WI38 (cell line): Measurements from ENCODE around the gene NOX3.

Experiments used
- H3K4me3 ChIP-seq: 2 replicates; pipeline ENCODE4 v1.5.1; 2011; ENCODE audit warnings: low read depth, mild to moderate bottlenecking, control low read depth, low read length
- TF ChIP-seq, protein P1 (sequence below): IDR thresholded peaks from 2 replicates; pipeline ENCODE4 v1.5.1; 2012; ENCODE audit warnings: low read depth, mild to moderate bottlenecking, control low read depth, low read length

The NOX3 gene

DNA sequence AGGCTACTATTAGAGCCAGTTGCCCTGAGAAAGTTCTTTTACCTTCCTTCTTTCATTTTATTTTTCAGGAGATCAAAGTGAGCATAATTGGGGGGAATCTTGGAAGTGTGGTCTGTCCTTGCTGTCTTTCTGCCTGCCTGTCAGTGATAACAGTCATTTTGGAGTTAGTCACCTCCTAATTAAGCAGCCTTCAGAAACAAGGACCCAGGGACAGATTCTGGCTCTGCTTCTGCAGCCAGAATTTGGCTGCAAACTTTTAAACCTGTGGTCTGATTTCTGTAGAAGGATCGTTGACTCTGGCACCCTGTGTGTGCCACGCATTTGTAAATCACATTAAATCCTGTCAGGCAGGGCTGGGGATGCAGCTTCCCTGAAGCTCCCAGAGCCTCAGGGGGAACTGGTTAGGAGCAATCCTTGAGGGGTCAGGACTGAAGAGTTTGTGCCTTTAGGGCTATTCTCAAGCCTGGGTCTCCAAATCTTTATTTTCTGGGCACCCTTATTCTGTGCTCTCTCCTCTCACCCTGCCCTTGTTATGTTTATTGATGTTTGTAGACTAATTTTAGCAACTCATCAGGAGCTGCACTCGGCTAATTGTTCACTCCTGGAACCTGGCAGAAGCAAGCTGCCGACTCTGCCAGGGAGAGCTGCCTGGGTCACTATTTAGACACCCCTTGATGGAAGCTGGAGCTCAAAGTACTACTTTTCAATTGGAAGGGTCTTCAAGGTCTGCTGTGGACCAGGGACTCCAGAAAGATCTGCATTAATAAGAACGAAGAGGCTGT, 6.8 kb downstream of the NOX3 start:
- TF ChIP-seq, protein P1, sequence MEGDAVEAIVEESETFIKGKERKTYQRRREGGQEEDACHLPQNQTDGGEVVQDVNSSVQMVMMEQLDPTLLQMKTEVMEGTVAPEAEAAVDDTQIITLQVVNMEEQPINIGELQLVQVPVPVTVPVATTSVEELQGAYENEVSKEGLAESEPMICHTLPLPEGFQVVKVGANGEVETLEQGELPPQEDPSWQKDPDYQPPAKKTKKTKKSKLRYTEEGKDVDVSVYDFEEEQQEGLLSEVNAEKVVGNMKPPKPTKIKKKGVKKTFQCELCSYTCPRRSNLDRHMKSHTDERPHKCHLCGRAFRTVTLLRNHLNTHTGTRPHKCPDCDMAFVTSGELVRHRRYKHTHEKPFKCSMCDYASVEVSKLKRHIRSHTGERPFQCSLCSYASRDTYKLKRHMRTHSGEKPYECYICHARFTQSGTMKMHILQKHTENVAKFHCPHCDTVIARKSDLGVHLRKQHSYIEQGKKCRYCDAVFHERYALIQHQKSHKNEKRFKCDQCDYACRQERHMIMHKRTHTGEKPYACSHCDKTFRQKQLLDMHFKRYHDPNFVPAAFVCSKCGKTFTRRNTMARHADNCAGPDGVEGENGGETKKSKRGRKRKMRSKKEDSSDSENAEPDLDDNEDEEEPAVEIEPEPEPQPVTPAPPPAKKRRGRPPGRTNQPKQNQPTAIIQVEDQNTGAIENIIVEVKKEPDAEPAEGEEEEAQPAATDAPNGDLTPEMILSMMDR: no peak
- no peak overlapping the region for H3K4me3 ChIP-seq

DNA sequence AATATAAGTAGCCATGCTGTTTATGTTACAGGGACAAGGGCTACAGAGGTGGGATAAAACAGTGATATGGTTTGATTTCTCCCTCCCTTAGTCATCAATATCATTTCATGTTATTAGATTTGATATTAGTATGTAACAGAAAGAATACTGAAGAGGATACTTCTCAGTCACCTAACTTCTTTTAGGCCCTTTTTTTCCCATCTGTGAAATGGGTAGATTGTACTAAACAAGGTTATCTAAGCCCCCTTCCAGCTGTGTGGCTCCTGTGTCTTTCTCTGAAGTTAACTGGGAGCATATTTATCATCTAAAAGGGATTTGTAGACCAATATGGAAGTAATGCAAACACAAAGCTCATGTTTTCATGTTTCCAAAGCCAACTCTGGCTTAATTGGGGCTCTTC, 7.7 kb downstream of the NOX3 start:
- TF ChIP-seq, protein P1: no peak

DNA sequence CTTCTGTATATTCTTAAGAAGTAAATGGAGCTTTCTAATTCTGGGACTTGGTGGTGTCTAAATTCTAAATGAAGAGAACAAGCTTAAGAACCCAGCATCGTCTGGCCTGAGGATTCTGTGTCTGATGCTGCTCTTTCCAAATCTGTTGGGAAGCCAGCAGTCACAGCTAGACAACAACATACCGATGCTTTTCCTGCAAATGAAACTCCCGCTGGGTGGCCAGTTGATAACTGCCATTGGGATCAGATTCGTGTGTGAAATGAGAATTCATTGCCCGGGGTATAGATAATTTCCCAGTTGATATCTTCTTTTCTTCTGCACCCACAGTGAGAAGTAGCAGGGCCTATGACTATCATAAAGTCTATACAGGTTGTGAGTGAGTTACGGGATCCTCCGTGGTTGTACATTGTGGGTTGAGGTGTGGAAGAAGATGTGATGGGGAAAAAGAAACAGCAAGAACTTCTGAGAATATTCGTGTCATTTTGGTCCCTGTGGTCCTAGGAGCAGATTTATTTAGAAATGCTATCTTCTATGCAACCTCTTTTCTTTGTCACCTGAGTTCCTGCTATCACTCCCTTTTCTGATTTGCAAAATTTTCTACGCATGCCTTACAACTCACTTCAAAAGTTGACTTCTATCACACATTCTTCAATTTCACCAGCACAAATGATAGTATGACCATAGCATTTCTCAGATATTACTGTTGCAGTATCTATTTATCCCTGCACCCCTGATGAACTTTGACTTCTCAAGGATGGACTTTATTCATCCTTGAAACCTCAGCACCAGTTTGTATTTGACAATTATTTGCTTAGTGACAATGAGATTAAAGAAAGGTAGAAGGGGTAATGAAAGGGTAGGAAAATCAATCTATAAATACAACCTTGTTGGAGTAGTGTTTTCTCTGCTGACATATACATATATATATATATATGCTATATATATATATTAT, 10.4 kb downstream of the NOX3 start:
- TF ChIP-seq, protein P1: no peak

More for the DNA sequence above, 7.7 kb downstream of the NOX3 start:
- H3K4me3 ChIP-seq: no peak overlapping the region

DNA sequence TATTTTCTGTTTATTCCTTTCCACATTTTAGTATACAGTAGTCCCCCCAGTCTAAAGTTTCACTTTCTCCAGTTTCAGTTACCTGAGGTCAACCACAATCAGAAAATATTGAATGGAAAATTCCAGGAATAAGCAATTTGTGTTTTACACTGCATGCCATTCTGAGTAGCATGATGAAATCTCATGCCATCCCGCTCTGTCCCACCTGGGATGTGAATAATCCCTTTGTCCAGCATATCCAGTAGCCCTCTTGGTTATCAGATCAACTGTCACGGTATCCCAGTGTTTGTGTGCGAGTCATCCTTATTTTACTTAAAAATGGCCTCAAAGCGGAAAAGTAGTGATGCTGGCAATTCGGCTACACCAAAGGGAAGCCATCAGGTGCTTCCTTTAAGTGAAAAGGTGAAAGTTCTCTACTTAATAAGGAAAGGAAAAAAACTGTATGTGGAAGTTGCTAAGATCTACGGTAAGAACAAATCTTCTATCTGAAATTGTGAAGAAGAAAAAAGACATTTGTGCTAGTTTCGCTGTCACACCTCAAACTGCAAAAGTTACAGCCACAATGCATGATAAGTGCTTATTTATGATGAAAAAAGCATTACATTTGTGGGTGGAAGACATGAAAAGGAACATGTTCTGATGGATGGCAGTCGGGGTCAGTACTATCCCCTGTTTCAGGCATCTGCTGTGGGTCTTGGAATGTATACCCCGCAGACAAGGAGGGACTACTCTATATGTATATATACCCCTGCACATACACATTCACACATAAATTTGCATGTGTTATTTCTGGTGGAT, 11.3 kb downstream of the NOX3 start:
- TF ChIP-seq, protein P1: no peak
- no peak overlapping the region for H3K4me3 ChIP-seq

More for the DNA sequence above, 10.4 kb downstream of the NOX3 start:
- no peak overlapping the region for H3K4me3 ChIP-seq

DNA sequence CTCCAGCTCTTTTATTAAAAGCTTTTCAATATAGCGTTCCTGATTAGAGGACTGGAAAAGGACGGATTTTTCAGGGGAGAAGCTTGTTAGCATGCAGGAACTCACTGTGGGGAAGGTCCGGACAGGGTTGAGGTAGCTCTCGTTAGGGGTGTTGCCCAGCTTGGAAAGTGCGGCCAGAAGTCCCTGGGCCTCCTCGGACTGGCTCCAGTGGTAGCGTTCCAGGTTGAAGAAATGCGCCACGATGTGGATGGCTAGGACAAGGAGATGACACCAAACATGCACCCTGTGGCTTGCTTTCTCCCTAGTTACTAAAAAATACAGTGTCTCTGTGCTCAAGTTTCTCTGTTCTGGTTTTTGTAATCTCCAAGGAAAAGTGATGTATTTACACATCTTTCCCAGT, 12.5 kb downstream of the NOX3 start:
- TF ChIP-seq, protein P1: no peak
- H3K4me3 ChIP-seq: no peak overlapping the region

DNA sequence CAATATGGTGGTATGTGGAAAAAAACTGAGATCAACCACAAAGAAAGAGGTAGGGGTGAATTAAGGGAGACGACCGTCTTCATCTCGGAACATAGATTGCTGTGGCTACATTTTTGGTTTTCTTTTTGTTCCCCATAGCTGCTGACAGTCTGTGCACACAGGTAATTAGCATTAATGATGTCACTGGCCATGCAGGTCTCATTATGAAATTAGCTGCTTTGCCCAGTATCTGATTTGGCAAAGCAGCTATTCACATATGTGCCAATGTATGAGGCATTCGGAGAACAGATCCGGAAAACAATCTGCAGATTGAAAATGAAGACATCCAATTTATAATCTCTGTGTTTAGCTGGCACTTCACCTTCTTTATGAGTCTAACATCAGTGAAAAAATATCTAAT, 13.1 kb downstream of the NOX3 start:
- TF ChIP-seq, protein P1: no peak
- H3K4me3 ChIP-seq: no peak overlapping the region
